HT-29 (cell line): ENCODE measurements around the gene LY6G5C. TPM values are rescaled to one million over a fixed set of nuclear protein-coding genes. Genes with fewer than 3 reads are reported as not detected.

ENCODE experiments used
- DNase-seq: peaks from one replicate; pipeline ENCODE4 v3.0.0-alpha.2; 2015; ENCODE audit warnings: low spot score
- total RNA-seq: library from RNA; depleted of rRNA; stranded (reverse); fragments of >200 nt; shearing (Covaris generic); gene quantifications from 2 replicates; pipeline ENCODE4 v1.2.3, GENCODE V29; 2014; rRNA removed

Gene LY6G5C
- total RNA-seq, result 0.76 and 2.1 TPM in 2 replicates

GRCh38 chr6:31680226-31681134 lies at the start of gene LY6G5C:
TSS of gene LY6G5C (minus strand) at chr6:31681067. CDS start at chr6:31680373, 694 bp downstream.
- DNase-seq, result peak; percentile 90

GRCh38 chr6:31729979-31730630 lies 49.2 kb upstream of the LY6G5C start:
- peak; percentile 95 for DNase-seq

- peak; percentile 95 for DNase-seq
Observed at GRCh38 chr6:31729515-31729978, 48.7 kb upstream of the LY6G5C start.

GRCh38 chr6:31728767-31729514 lies 48.1 kb upstream of the LY6G5C start, which contains the start of gene DDAH2:
TSS of gene DDAH2 (minus strand) at chr6:31729299. CDS start at chr6:31729161, 138 bp downstream.
- DNase-seq, result no peak

- DNase-seq, result no peak
Observed at GRCh38 chr6:31727717-31728671, 47.1 kb upstream of the LY6G5C start.

- no peak for DNase-seq
Observed at GRCh38 chr6:31727034-31727716, 46.3 kb upstream of the LY6G5C start.

- DNase-seq, result no peak
Observed at GRCh38 chr6:31725502-31726350, 44.9 kb upstream of the LY6G5C start.

- DNase-seq, result no peak
Observed at GRCh38 chr6:31723980-31724691, 43.3 kb upstream of the LY6G5C start.

- DNase-seq, result no peak
Observed at GRCh38 chr6:31723245-31723979, 42.5 kb upstream of the LY6G5C start, which contains the start of gene MPIG6B. TSS of gene MPIG6B (plus strand) at chr6:31723373. CDS start at chr6:31723384, 11 bp downstream.

GRCh38 chr6:31722173-31722572 lies 41.3 kb upstream of the LY6G5C start:
- DNase-seq, result no peak

GRCh38 chr6:31721351-31722020 lies 40.6 kb upstream of the LY6G5C start, which contains the start of gene LY6G6C:
TSS of gene LY6G6C (minus strand) at chr6:31721746. CDS start at chr6:31721679, 67 bp downstream.
- no peak for DNase-seq

- DNase-seq, result peak; percentile 46
Observed at GRCh38 chr6:31720196-31720770, 39.4 kb upstream of the LY6G5C start.

GRCh38 chr6:31719001-31719400 lies 38.1 kb upstream of the LY6G5C start:
- DNase-seq, result no peak

- DNase-seq, result peak; percentile 96
Observed at GRCh38 chr6:31718265-31718664, 37.4 kb upstream of the LY6G5C start.

- DNase-seq, result peak; percentile 27
Observed at GRCh38 chr6:31717499-31718222, 36.8 kb upstream of the LY6G5C start.
